DMS114 treated with DMSO at 0.1 percent for 48 hours (cell line): Measurements from ENCODE around the gene ATP10B.

ENCODE experiments used
- DNase-seq: peaks from one replicate; lab custom pipeline; 2025; ENCODE audit not compliant: unreplicated experiment; lab: John Stamatoyannopoulos, UW

ATP10B gene

GRCh38 chr5:160643616-160644240 lies 208.3 kb downstream of the ATP10B start:
- no peak for DNase-seq

GRCh38 chr5:160641405-160641804 lies 210.6 kb downstream of the ATP10B start:
- no peak for DNase-seq

GRCh38 chr5:160640406-160640805 lies 211.6 kb downstream of the ATP10B start:
- DNase-seq = no peak

- no peak for DNase-seq
These were observed 213.8 kb downstream of the ATP10B start for GRCh38 chr5:160638161-160638742.

GRCh38 chr5:160637357-160638090 lies 214.5 kb downstream of the ATP10B start:
- DNase-seq = no peak

- DNase-seq = no peak
These were observed 216.3 kb downstream of the ATP10B start for GRCh38 chr5:160635663-160636062.

- no peak for DNase-seq
These were observed 217.0 kb downstream of the ATP10B start for GRCh38 chr5:160635046-160635445.

- DNase-seq = no peak
These were observed 223.0 kb downstream of the ATP10B start for GRCh38 chr5:160629003-160629402.

GRCh38 chr5:160628619-160628968 lies 223.4 kb downstream of the ATP10B start:
- no peak for DNase-seq

- DNase-seq = no peak
These were observed 223.9 kb downstream of the ATP10B start for GRCh38 chr5:160627921-160628618.

GRCh38 chr5:160626322-160626721 lies 225.7 kb downstream of the ATP10B start:
- no peak for DNase-seq

- DNase-seq = no peak
These were observed 230.5 kb downstream of the ATP10B start for GRCh38 chr5:160621526-160621925.

- DNase-seq = no peak
These were observed 231.6 kb downstream of the ATP10B start for GRCh38 chr5:160620401-160620800.

GRCh38 chr5:160619381-160619780 lies 232.6 kb downstream of the ATP10B start:
- DNase-seq = no peak

- DNase-seq = no peak
These were observed 233.7 kb downstream of the ATP10B start for GRCh38 chr5:160618286-160618685.

GRCh38 chr5:160616712-160617497 lies 235.1 kb downstream of the ATP10B start:
- DNase-seq = no peak

GRCh38 chr5:160614136-160614535 lies 237.9 kb downstream of the ATP10B start:
- DNase-seq = no peak

- DNase-seq = no peak
These were observed 246.7 kb downstream of the ATP10B start for GRCh38 chr5:160605266-160605665.

- no peak for DNase-seq
These were observed 247.5 kb downstream of the ATP10B start for GRCh38 chr5:160604484-160604883.

- DNase-seq = no peak
These were observed 249.3 kb downstream of the ATP10B start for GRCh38 chr5:160602744-160603143.

GRCh38 chr5:160601046-160601445 lies 251.0 kb downstream of the ATP10B start:
- no peak for DNase-seq
